Epithelial cell of esophagus (primary cell): ENCODE data around the gene POLR2L.

Experiments
- DNase-seq: peaks from one replicate; pipeline ENCODE4 v3.0.0; 2010; ENCODE audit warnings: low read depth
- H3K4me3 ChIP-seq: 2 replicates; pipeline ENCODE4 v1.5.1; 2011; ENCODE audit warnings: mild to moderate bottlenecking, low read length, control low read depth
- CTCF ChIP-seq: IDR thresholded peaks from 2 replicates; pipeline ENCODE4 v1.5.1; 2011; ENCODE audit warnings: low read depth, mild to moderate bottlenecking, low read length, control low read depth, inconsistent platforms; ENCODE audit not compliant: insufficient read depth; ENCODE audit errors: missing control alignments

Gene POLR2L

GRCh38 chr11:842370-843002 is at the start of gene POLR2L, which contains the start of gene TSPAN4:
Gene POLR2L (minus strand): TSS chr11:842529. CDS start chr11:842508, 21 bp downstream.
Gene TSPAN4 (plus strand): TSS chr11:842852. CDS start chr11:850305, 7,453 bp downstream.
- peak within 1 kb of the TSS; percentile 89 for H3K4me3 ChIP-seq

GRCh38 chr11:890794-891540 is 48.6 kb upstream of the POLR2L start:
- DNase-seq, result no peak
- no peak for TF ChIP-seq CTCF
- no peak overlapping the region for H3K4me3 ChIP-seq

More at GRCh38 chr11:842370-843002, at the start of gene POLR2L, which contains the start of gene TSPAN4:
- no peak for TF ChIP-seq CTCF
- DNase-seq, result peak; percentile 94

GRCh38 chr11:889687-890475 is 47.6 kb upstream of the POLR2L start:
- TF ChIP-seq CTCF, result no peak
- no peak for DNase-seq
- no peak overlapping the region for H3K4me3 ChIP-seq

DNA sequence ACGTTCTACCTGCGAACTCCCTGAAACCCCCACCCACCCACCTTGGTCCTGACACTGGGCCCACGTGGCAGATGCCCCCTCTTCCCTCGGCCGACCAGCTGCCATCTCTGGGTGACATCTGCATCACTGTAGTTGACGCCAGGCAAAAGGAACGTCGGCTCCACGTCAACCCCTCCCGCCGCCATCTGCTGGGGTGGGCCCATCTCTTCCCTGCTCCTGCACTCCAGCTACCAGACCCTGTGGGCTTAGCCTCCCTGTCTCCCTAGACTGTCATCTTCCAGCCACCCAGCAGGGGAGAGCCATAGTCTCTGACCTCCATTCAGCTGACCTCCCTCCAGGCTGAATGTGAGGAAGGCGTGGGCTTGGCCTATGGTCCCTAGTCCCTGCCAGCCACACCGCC is 46.9 kb upstream of the POLR2L start:
- no peak for TF ChIP-seq CTCF
- no peak overlapping the region for H3K4me3 ChIP-seq
- DNase-seq, result no peak

DNA sequence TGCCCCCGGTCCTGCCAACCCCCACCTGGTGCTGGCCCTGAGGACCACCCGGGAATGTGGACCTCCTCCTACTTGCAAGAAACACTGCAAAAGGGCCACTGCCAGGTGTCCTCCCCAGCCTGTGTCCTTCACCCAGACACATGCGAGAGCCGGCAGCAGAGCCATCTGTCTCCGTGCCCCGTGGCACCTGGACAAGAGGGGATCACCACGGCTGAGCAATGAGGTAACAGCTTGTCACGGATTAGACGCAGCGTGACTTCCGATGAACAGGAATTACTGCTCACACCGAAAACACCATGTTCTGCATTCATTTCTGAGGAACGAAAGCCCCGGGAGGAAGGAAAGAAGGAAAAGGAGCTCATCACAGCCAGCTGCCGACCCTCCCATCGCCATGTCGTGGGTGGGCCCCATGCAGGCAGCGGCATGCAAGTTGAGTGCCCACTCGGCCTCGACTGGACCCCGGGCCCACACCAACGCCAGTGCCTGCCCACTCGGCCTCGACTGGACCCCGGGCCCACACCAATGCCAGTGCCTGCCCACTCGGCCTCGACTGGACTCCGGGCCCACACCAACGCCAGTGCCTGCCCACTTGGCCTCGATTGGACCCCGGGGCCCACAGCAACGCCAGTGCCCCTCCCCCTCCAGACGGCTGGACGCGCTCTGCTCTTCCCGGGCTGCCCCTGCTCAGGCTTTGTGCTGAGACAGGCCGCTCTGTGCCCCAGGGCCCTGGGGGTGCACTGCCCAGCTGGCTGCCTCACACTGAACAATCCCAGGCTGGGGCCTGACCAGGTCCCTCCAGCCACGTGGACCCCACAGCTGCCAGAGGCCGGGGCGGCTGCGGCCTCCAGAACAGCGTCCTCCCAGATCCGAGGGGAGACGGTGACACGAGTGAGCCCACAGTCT is 46.2 kb upstream of the POLR2L start:
- no peak for DNase-seq
- no peak for TF ChIP-seq CTCF
- no peak overlapping the region for H3K4me3 ChIP-seq

DNA sequence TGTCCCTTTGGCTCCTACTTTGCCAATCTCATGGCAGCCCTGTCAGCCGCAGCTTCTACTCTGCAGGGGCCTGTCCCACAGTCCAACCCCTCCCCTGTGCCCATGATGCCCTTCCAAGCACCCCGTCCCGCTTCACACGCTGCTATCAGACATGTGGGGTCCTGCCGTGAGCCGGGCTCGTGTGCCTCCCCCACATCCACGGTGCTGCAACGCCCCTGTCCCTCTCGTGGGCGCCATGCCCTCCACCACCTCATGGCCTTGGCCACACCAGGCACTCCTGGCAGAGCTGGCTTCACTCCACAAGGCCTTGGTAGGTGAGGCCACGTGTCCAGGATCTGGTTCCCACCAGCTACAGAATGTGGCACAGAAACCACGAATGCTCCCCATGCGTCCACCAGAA is 45.3 kb upstream of the POLR2L start:
- no peak for TF ChIP-seq CTCF
- no peak for DNase-seq
- no peak overlapping the region for H3K4me3 ChIP-seq
